H9 (cell line): Measurements from ENCODE around the gene CABS1. TPM values are rescaled to one million over a fixed set of nuclear protein-coding genes. Genes with fewer than 3 reads are reported as not detected.

ENCODE experiments used
- DNase-seq: peaks from one replicate; pipeline ENCODE4 v3.0.0-alpha.2; 2017
- H2AFZ ChIP-seq: one replicate; pipeline ENCODE4 v1.6.1; 2013; ENCODE audit warnings: mild to moderate bottlenecking, low read length, control low read depth, moderate library complexity
- H2AK5ac ChIP-seq: 2 replicates; pipeline ENCODE4 v1.6.1; 2013; ENCODE audit warnings: low read length, control low read depth, mixed read lengths; ENCODE audit not compliant: insufficient read length
- H2BK120ac ChIP-seq: one replicate; pipeline ENCODE4 v1.6.1; 2013; ENCODE audit warnings: low read depth, mild to moderate bottlenecking, low read length, control low read depth, inconsistent platforms; ENCODE audit not compliant: poor library complexity, severe bottlenecking
- H2BK12ac ChIP-seq: 2 replicates; pipeline ENCODE4 v1.6.1; 2013; ENCODE audit warnings: low read length, control low read depth, mixed read lengths, low read depth; ENCODE audit not compliant: insufficient read length
- H2BK15ac ChIP-seq: 2 replicates; pipeline ENCODE4 v1.6.1; 2013; ENCODE audit warnings: low read depth, low read length, control low read depth
- H2BK20ac ChIP-seq: one replicate; pipeline ENCODE4 v1.6.1; 2013; ENCODE audit warnings: low read depth, mild to moderate bottlenecking, low read length, control low read depth, inconsistent platforms; ENCODE audit not compliant: poor library complexity, severe bottlenecking
- H2BK5ac ChIP-seq: 2 replicates; pipeline ENCODE4 v1.6.1; 2013; ENCODE audit warnings: low read length, control low read depth, mixed read lengths; ENCODE audit not compliant: insufficient read length
- H3K14ac ChIP-seq: 2 replicates; pipeline ENCODE4 v1.6.1; 2013; ENCODE audit warnings: low read length, control low read depth; ENCODE audit not compliant: insufficient read depth
- H3K18ac ChIP-seq: 2 replicates; pipeline ENCODE4 v1.6.1; 2013; ENCODE audit warnings: low read depth, mild to moderate bottlenecking, mixed read lengths, low read length, control low read depth; ENCODE audit not compliant: insufficient read length
- H3K23ac ChIP-seq: 2 replicates; pipeline ENCODE4 v1.6.1; 2013; ENCODE audit warnings: low read length, control low read depth, mixed read lengths, low read depth; ENCODE audit not compliant: insufficient read length
- H3K23me2 ChIP-seq: 2 replicates; pipeline ENCODE4 v1.6.1; 2013; ENCODE audit warnings: low read depth, mild to moderate bottlenecking, mixed read lengths, low read length, control low read depth; ENCODE audit not compliant: insufficient read length, poor library complexity, severe bottlenecking
- H3K27ac ChIP-seq: 2 replicates; pipeline ENCODE4 v1.5.1; 2013; ENCODE audit warnings: low read length, control low read depth, mixed read lengths, low read depth; ENCODE audit not compliant: insufficient read length
- H3K27me3 ChIP-seq: 2 replicates; pipeline ENCODE4 v1.6.1; 2013; ENCODE audit warnings: low read length, control low read depth, inconsistent platforms; ENCODE audit not compliant: insufficient read depth
- H3K4ac ChIP-seq: 2 replicates; pipeline ENCODE4 v1.6.1; 2013; ENCODE audit warnings: low read depth, mild to moderate bottlenecking, control low read depth, inconsistent platforms, low read length, moderate library complexity
- H3K4me1 ChIP-seq: 2 replicates; pipeline ENCODE4 v1.6.1; 2013; ENCODE audit warnings: low read length, control low read depth, inconsistent platforms; ENCODE audit not compliant: insufficient read depth
- H3K4me2 ChIP-seq: 2 replicates; pipeline ENCODE4 v1.6.1; 2013; ENCODE audit warnings: low read length, control low read depth, mixed read lengths; ENCODE audit not compliant: insufficient read length, insufficient read depth
- H3K56ac ChIP-seq: 2 replicates; pipeline ENCODE4 v1.6.1; 2013; ENCODE audit warnings: low read depth, mild to moderate bottlenecking, mixed read lengths, low read length, control low read depth; ENCODE audit not compliant: insufficient read length
- H3K79me1 ChIP-seq: 2 replicates; pipeline ENCODE4 v1.6.1; 2013; ENCODE audit warnings: low read depth, mild to moderate bottlenecking, moderate library complexity, low read length, control low read depth, inconsistent platforms; ENCODE audit not compliant: insufficient read depth, poor library complexity, severe bottlenecking
- H3K79me2 ChIP-seq: 2 replicates; pipeline ENCODE4 v1.6.1; 2013; ENCODE audit warnings: low read length, control low read depth, inconsistent platforms; ENCODE audit not compliant: insufficient read depth
- H3K9ac ChIP-seq: 2 replicates; pipeline ENCODE4 v1.6.1; 2013; ENCODE audit warnings: low read length, control low read depth, mixed read lengths; ENCODE audit not compliant: insufficient read length; ENCODE audit errors: extremely low read depth
- H3K9me3 ChIP-seq: one replicate; pipeline ENCODE4 v1.6.1; 2013; ENCODE audit warnings: low read depth, low read length, inconsistent platforms; ENCODE audit not compliant: control insufficient read depth
- H3T11ph ChIP-seq: one replicate; pipeline ENCODE4 v1.6.1; 2013; ENCODE audit warnings: mild to moderate bottlenecking, low read length, control low read depth, inconsistent platforms
- H4K20me1 ChIP-seq: one replicate; pipeline ENCODE4 v1.6.1; 2013; ENCODE audit not compliant: control insufficient read depth, insufficient read length, insufficient read depth
- H4K5ac ChIP-seq: 2 replicates; pipeline ENCODE4 v1.6.1; 2013; ENCODE audit warnings: low read depth, mild to moderate bottlenecking, mixed read lengths, low read length, control low read depth; ENCODE audit not compliant: insufficient read length
- H4K8ac ChIP-seq: replicated peaks from 2 replicates; pipeline ENCODE4 v1.6.1; 2013; ENCODE audit warnings: low read length, control low read depth, mixed read lengths, low read depth; ENCODE audit not compliant: insufficient read length
- H4K91ac ChIP-seq: 2 replicates; pipeline ENCODE4 v1.6.1; 2013; ENCODE audit warnings: low read depth, mild to moderate bottlenecking, moderate library complexity, mixed read lengths, low read length, control low read depth; ENCODE audit not compliant: insufficient read length
- H3K27ac Mint-ChIP-seq, 3 experiments: 2 replicates in 2 of 3; 3 replicates in 1 of 3; pipeline ENCODE4 v1.8.0; 2020 to 2021; ENCODE audit warnings: mixed read lengths in 3 of 3, mild to moderate bottlenecking in 1 of 3, moderate library complexity in 1 of 3
- H3K27me3 Mint-ChIP-seq: 2 replicates; pipeline ENCODE4 v1.8.0; 2021; ENCODE audit warnings: low read depth, mild to moderate bottlenecking, moderate library complexity, mixed read lengths
- H3K36me3 Mint-ChIP-seq, 3 experiments: 2 replicates in 2 of 3; 3 replicates in 1 of 3; pipeline ENCODE4 v1.8.0; 2020 to 2021; ENCODE audit warnings: low read depth in 3 of 3, mixed read lengths in 3 of 3; ENCODE audit not compliant: insufficient read depth in 1 of 3
- H3K4me1 Mint-ChIP-seq, 2 experiments: 2 replicates each; pipeline ENCODE4 v1.8.0; 2020; ENCODE audit warnings: mixed read lengths in 2 of 2
- H3K4me3 Mint-ChIP-seq, 2 experiments: 2 replicates in 1 of 2; 3 replicates in 1 of 2; pipeline ENCODE4 v1.8.0; 2020 to 2021; ENCODE audit warnings: mild to moderate bottlenecking in 2 of 2, mixed read lengths in 2 of 2, moderate library complexity in 1 of 2
- H3K9me3 Mint-ChIP-seq, 2 experiments: 2 replicates in 1 of 2; 3 replicates in 1 of 2; pipeline ENCODE4 v1.8.0; 2020; ENCODE audit warnings: mild to moderate bottlenecking in 2 of 2, mixed read lengths in 2 of 2, moderate library complexity in 1 of 2
- CTCF ChIP-seq: fragments of 200-600 bp; sonication (generic); conservative IDR thresholded peaks from 3 replicates; pipeline ENCODE4 v1.8.0; 2021; ENCODE audit warnings: antibody characterized with exemption, mild to moderate bottlenecking
- WGBS: extraction: QIAGEN DNeasy Blood & Tissue Kit; methylation state at CpG from one replicate; pipeline ENCODE4 v1.1.7; 2013; ENCODE audit warnings: missing lambda C conversion rate, low lambda C conversion rate, mixed read lengths; ENCODE audit not compliant: insufficient read length; ENCODE audit errors: extremely low coverage; 5-methylcytosine and 5-hydroxymethylcytosine counted together
- total RNA-seq: library from RNA; stranded (reverse); gene quantifications from 2 replicates; pipeline ENCODE4 v1.2.1, GENCODE V29; 2021

The CABS1 gene
- total RNA-seq, 1 experiment from 2014 or later, result 0.15 TPM

DNA sequence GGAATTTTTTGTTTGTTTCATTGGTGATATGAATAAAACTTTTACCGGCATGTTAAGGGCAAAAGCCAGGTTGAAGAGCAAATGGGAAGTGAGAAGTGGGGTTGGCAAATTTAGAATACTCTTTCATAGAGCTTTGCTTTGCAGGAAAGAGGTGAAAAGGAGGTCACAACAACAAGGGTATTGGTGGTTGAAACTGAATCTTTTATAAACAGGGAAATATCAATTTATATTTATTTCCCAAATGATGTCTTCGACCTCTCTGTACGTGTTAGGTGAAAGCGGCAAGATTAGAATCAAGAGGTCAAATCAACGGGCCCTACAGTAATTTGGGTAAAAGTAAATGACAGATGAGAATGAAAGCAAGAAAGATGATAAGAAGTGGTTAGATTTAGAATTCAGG, 29.2 kb downstream of the CABS1 start:
- no peak overlapping the region for H3K18ac ChIP-seq
- H3K36me3 Mint-ChIP-seq, result no peaks in the 10 kb centered on the region
- H3K27me3 Mint-ChIP-seq, result no peaks in the 10 kb centered on the region
- H4K91ac ChIP-seq, result no peak overlapping the region
- H2BK20ac ChIP-seq, result no peak overlapping the region
- H3K23me2 ChIP-seq, result no peaks in the 10 kb centered on the region
- H3T11ph ChIP-seq, result no peak overlapping the region
- no peak overlapping the region for H3K4me2 ChIP-seq
- no peak overlapping the region for H2BK15ac ChIP-seq
- no peak overlapping the region for H4K5ac ChIP-seq
- H2AK5ac ChIP-seq, result no peak overlapping the region
- no CpG with 5 or more reads among the region's 5 CpGs for WGBS
- H3K4ac ChIP-seq, result no peak overlapping the region
- H3K9me3 ChIP-seq, result no peaks in the 10 kb centered on the region
- no peak overlapping the region for H3K56ac ChIP-seq
- DNase-seq, result no peak
- no peaks in the 10 kb centered on the region for H3K79me1 ChIP-seq
- H3K27ac Mint-ChIP-seq, result no peak overlapping the region
- H2BK5ac ChIP-seq, result no peak overlapping the region
- H3K4me1 Mint-ChIP-seq, result no peaks in the 10 kb centered on the region
- H2AFZ ChIP-seq, result no peak overlapping the region
- no peaks in the 10 kb centered on the region for H3K9me3 Mint-ChIP-seq
- H3K23ac ChIP-seq, result no peak overlapping the region
- no peak overlapping the region for H3K4me3 Mint-ChIP-seq
- no peak overlapping the region for H4K8ac ChIP-seq
- H4K20me1 ChIP-seq, result no peaks in the 10 kb centered on the region
- H3K9ac ChIP-seq, result no peak overlapping the region
- H3K27ac ChIP-seq, result no peak overlapping the region
- H3K79me2 ChIP-seq, result no peaks in the 10 kb centered on the region
- H2BK120ac ChIP-seq, result no peak overlapping the region
- no peaks in the 10 kb centered on the region for H3K4me1 ChIP-seq
- no peaks in the 10 kb centered on the region for H3K27me3 ChIP-seq
- TF ChIP-seq CTCF, result no peak
- no peak overlapping the region for H2BK12ac ChIP-seq
- H3K14ac ChIP-seq, result no peak overlapping the region
